ENCODE measurements around the gene IGF2BP2. TPM values are rescaled to one million over a fixed set of nuclear protein-coding genes. Genes with fewer than 3 reads are reported as not detected.
A peak's percentile ranks its signal among the peaks of the same experiment; 100 is the strongest.

The IGF2BP2 gene
- total and polyA plus RNA-seq, 9 of the 15 experiments (the other 6 are each of a cell fraction or from before 2014, with no cell fraction given) = 3.2 to 59.6 (median 30.5) TPM

GRCh38 chr3:185825639-185826481 is 1.0 kb upstream of the IGF2BP2 start (continued):
- TF ChIP-seq AFF1 (IDR thresholded peaks at IDR 0.05; ENCODE audit: low read depth in 1 of 2, partially characterized antibody in 2 of 2) = no peak
- TF ChIP-seq ILK (tag; IDR thresholded peaks at IDR 0.05; ENCODE audit: borderline replicate concordance, low read depth) = no peak
- no peak for TF ChIP-seq SP2 (IDR thresholded peaks at IDR 0.05; ENCODE audit: extremely low read depth, low read depth, low read length, poor library complexity, severe bottlenecking)
- TF ChIP-seq BMI1 (IDR thresholded peaks at IDR 0.05; ENCODE audit: low read length) = no peak
- TF ChIP-seq ATF6 (CRISPR knock-in tag; IDR thresholded peaks at IDR 0.05) = peak; percentile 74; the same call in 1 of the 2 replicates
- TF ChIP-seq HDAC8 (tag; IDR thresholded peaks at IDR 0.05) = no peak
- no peak for TF ChIP-seq ZNF395 (CRISPR knock-in tag; IDR thresholded peaks at IDR 0.05)
- TF ChIP-seq ZNF274 (IDR thresholded peaks at IDR 0.05; ENCODE audit: borderline replicate concordance, low read depth, low read length) = no peak
- no peak for TF ChIP-seq ZNF717 (CRISPR knock-in tag; IDR thresholded peaks at IDR 0.05)
- TF ChIP-seq ZBTB49 (CRISPR knock-in tag; IDR thresholded peaks at IDR 0.05; ENCODE audit: borderline replicate concordance) = no peak
- no peak for TF ChIP-seq PYGO2 (tag; IDR thresholded peaks at IDR 0.05)
- no peak for TF ChIP-seq ZNF124 (CRISPR knock-in tag; IDR thresholded peaks at IDR 0.05)
- no peak for TF ChIP-seq NUFIP1 (IDR thresholded peaks at IDR 0.05; ENCODE audit: partially characterized antibody)
- TF ChIP-seq MITF (IDR thresholded peaks at IDR 0.05) = no peak
